ENCODE data around the gene FZD1. TPM values are rescaled to one million over a fixed set of nuclear protein-coding genes. Genes with fewer than 3 reads are reported as not detected.

Gene FZD1
- total and polyA plus RNA-seq, 4 donors: 4.1 to 55.8 (median 11.7) TPM

DNA sequence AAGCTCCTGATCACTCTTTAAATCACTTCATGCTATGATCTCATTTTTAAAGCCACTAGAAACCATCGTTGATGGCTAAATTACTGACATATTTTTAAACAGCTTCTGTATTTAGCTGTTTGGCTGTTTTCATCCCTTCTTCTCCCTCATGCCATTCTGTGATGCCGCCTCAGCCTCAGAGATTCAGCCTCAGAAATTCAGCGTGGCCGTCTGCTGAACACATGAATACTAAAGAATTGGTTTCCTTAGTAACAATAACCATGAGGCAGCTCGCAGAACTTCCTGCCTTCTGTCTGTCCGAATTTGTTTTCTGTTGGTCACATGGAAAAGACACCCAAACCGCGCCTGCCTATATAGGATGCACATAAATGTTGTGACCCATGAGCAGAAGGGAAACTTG, 31.0 kb upstream of the FZD1 start:
- Histone ChIP-seq H3K4me1 (ENCODE audit: control insufficient read depth in 5 of 5, insufficient read depth in 5 of 5, low read length in 5 of 5) (peaks cover 0 to 16% (median 3%) of the 10 kb centered on the region in 5 donors), H3K4me3 (no peak overlapping the region), H3K27me3 (ENCODE audit: control insufficient read depth in 3 of 3, insufficient read depth in 3 of 3, low read length in 2 of 3) (no peaks in the 10 kb centered on the region), H3K9ac (ENCODE audit: insufficient read depth in 1 of 2, low read length in 2 of 2) (no peak overlapping the region), H3K9me3 (ENCODE audit: control insufficient read depth in 4 of 4, insufficient read depth in 3 of 4, low read length in 3 of 4) (peaks cover 0 to 1% (median 0%) of the 10 kb centered on the region in 4 donors), H3K27ac (ENCODE audit: low read depth in 1 of 2, low read length in 1 of 2) (no peak overlapping the region), H3K36me3 (ENCODE audit: control insufficient read depth in 4 of 4, insufficient read depth in 4 of 4, low read length in 4 of 4) (no peaks in the 10 kb centered on the region)
- WGBS, 2 donors: 70 to 76% methylated on average over 8 of the region's 8 CpGs
- TF ChIP-seq, protein P1, sequence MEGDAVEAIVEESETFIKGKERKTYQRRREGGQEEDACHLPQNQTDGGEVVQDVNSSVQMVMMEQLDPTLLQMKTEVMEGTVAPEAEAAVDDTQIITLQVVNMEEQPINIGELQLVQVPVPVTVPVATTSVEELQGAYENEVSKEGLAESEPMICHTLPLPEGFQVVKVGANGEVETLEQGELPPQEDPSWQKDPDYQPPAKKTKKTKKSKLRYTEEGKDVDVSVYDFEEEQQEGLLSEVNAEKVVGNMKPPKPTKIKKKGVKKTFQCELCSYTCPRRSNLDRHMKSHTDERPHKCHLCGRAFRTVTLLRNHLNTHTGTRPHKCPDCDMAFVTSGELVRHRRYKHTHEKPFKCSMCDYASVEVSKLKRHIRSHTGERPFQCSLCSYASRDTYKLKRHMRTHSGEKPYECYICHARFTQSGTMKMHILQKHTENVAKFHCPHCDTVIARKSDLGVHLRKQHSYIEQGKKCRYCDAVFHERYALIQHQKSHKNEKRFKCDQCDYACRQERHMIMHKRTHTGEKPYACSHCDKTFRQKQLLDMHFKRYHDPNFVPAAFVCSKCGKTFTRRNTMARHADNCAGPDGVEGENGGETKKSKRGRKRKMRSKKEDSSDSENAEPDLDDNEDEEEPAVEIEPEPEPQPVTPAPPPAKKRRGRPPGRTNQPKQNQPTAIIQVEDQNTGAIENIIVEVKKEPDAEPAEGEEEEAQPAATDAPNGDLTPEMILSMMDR (IDR thresholded peaks at IDR 0.05; ENCODE audit: control extremely low read depth, extremely low read depth): no peak
- peak in 2 of 3 donors; percentile 41 to 42 for DNase-seq
- ATAC-seq (ENCODE audit: insufficient read depth, low FRiP score): no peak

DNA sequence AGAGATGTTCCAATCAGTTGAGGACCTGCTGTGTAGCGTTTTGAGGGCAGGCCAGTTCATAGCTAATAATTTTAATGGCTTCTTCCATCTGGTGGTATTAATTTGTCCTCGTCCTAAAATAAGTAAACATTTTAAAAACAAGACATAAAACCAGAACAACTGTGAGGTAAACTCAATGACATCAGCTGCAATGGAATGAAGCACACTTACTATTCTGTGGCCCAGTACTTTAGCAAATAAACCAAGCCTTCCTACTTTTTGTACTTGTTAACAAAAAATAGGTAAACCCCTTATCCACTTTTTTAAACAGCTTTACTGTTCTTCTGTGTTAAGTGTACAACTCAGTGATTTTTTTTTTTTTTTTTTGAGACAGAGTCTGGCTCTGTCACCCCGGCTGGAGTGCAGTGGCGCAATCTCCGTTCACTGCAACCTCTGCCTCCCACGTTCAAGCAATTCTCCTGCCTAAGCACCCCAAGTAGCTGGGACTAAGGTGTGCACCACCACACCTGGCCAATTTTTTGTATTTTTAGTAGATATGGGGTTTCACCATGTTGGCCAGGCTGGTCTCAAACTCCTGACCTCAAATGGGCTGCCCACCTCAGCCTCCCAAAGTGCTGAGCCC, 28.9 kb upstream of the FZD1 start:
- Histone ChIP-seq H3K36me3 (ENCODE audit: control insufficient read depth in 4 of 4, insufficient read depth in 4 of 4, low read length in 4 of 4) (no peaks in the 10 kb centered on the region), H3K4me1 (ENCODE audit: control insufficient read depth in 5 of 5, insufficient read depth in 5 of 5, low read length in 5 of 5) (peaks cover 0 to 21% (median 11%) of the 10 kb centered on the region in 5 donors), H3K9ac (ENCODE audit: insufficient read depth in 1 of 2, low read length in 2 of 2) (no peak overlapping the region), H3K9me3 (ENCODE audit: control insufficient read depth in 4 of 4, insufficient read depth in 3 of 4, low read length in 3 of 4) (peaks cover 0 to 1% (median 0%) of the 10 kb centered on the region in 4 donors), H3K27ac (ENCODE audit: low read depth in 1 of 2, low read length in 1 of 2) (no peak overlapping the region), H3K27me3 (ENCODE audit: control insufficient read depth in 3 of 3, insufficient read depth in 3 of 3, low read length in 2 of 3) (no peaks in the 10 kb centered on the region), H3K4me3 (no peak overlapping the region)
- 65 to 66% methylated on average over 6 of the region's 6 CpGs for WGBS, 2 donors
- DNase-seq (no peak), ATAC-seq (ENCODE audit: insufficient read depth, low FRiP score) (no peak)
- TF ChIP-seq, protein P1 (IDR thresholded peaks at IDR 0.05; ENCODE audit: control extremely low read depth, extremely low read depth): no peak

DNA sequence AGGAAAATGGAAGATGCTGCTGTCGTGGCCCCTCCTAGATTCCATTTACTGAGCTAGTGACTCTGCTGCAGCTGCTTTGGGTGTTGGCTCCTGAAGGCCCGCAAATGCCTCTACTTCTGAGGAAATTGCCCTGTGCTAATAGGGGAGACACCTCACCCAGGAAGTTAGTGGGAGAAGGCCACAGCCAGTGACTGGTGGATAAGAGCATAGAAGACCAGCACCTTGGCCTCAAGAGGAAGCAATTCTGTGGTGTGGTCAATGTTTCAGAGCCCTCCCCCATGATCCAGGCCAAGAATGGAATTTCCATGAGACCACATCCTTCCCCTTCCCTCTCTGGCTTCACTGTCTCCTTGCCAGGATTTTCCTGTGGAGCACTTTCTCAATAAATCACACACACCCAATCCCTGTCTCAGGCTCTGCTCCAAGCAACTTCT, 25.0 kb upstream of the FZD1 start:
- ATAC-seq (ENCODE audit: insufficient read depth, low FRiP score) (no peak), DNase-seq (peak; percentile 53 to 88 (median 82))
- 41 to 49% methylated on average over 2 of the region's 2 CpGs for WGBS, 2 donors
- H3K27ac ChIP-seq (ENCODE audit: low read depth in 1 of 2, low read length in 1 of 2): no peak overlapping the region
- H3K4me1 ChIP-seq (ENCODE audit: control insufficient read depth in 5 of 5, insufficient read depth in 5 of 5, low read length in 5 of 5): peaks cover 0 to 49% (median 8%) of the 10 kb centered on the region in 5 donors
- TF ChIP-seq, protein P1 (IDR thresholded peaks at IDR 0.05; ENCODE audit: control extremely low read depth, extremely low read depth): no peak
- no peak overlapping the region for H3K4me3 ChIP-seq
- H3K27me3 ChIP-seq (ENCODE audit: control insufficient read depth in 3 of 3, insufficient read depth in 3 of 3, low read length in 2 of 3): no peaks in the 10 kb centered on the region
- peaks cover 0 to 1% (median 0%) of the 10 kb centered on the region in 4 donors for H3K9me3 ChIP-seq (ENCODE audit: control insufficient read depth in 4 of 4, insufficient read depth in 3 of 4, low read length in 3 of 4)
- H3K36me3 ChIP-seq (ENCODE audit: control insufficient read depth in 4 of 4, insufficient read depth in 4 of 4, low read length in 4 of 4): no peaks in the 10 kb centered on the region
- no peak overlapping the region for H3K9ac ChIP-seq (ENCODE audit: insufficient read depth in 1 of 2, low read length in 2 of 2)
